Fibroblast of skin of abdomen (primary cell): ENCODE data around the gene DDX56. TPM values are rescaled to one million over a fixed set of nuclear protein-coding genes. Genes with fewer than 3 reads are reported as not detected.
"Not testable (repeated sequence)": the region's sequence is repeated elsewhere in the genome, so short reads cannot be mapped to it uniquely, and the experiment has no call there.

Experiments
- DNase-seq: peaks from one replicate; pipeline ENCODE4 v3.0.0-alpha.2; 2013
- polyA plus RNA-seq, 2 experiments: library from polyadenylated mRNA; unstranded; fragments of 120-200 nt; gene quantifications; one replicate each; pipeline ENCODE4 v1.2.1, GENCODE V29; 2013; ENCODE audit not compliant: insufficient read length in 2 of 2

DDX56 gene
- 54.8 TPM for polyA plus RNA-seq (2013, experiment 1 of 2; ENCODE audit: insufficient read length)
- 53.1 TPM for polyA plus RNA-seq (2013, experiment 2 of 2; ENCODE audit: insufficient read length)

DNA sequence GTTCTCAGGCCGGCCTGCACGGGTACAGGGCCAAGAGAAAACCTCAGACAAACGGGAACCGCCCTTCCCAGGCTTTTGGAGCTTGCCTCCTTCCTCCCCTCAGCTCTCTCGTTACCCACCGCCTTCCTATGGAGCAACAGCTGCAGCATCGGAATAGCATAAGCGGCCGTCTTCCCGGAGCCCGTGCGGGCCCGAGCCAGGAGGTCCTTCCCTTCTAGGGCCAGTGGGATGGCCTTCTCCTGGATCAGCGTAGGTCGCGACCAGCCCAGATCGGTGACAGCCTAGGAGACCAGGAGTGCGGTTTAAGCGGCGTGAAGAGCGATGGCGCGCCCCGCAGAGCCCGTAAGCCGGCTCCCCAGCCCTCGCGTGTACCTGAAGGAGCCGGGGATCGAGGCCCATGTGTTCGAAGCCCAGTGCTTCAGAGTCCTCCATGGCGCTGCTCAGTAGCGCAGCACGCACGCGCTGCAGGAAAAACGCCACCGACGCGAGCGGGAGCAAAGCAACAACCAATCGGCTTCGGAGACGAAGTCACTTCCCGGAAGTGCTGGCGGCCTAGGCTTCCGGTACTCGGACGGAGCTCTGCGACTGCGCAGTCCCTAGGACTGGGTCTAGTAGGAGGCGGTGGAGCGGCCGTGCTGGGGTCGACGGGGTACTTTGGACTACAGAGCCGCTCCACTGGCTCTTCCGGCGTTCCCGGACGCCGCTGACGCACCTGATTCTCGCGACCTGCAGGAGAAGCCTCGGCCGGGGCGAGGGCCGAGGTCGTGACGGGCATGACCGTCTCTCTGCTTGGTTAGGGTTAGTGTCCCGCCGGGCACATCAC, at the start of gene DDX56:
DDX56 (minus strand) TSS at position 445 of the 823 bp plus-strand sequence; CDS start at position 432, 13 bp downstream.
- peak; percentile 93 for DNase-seq

DNA sequence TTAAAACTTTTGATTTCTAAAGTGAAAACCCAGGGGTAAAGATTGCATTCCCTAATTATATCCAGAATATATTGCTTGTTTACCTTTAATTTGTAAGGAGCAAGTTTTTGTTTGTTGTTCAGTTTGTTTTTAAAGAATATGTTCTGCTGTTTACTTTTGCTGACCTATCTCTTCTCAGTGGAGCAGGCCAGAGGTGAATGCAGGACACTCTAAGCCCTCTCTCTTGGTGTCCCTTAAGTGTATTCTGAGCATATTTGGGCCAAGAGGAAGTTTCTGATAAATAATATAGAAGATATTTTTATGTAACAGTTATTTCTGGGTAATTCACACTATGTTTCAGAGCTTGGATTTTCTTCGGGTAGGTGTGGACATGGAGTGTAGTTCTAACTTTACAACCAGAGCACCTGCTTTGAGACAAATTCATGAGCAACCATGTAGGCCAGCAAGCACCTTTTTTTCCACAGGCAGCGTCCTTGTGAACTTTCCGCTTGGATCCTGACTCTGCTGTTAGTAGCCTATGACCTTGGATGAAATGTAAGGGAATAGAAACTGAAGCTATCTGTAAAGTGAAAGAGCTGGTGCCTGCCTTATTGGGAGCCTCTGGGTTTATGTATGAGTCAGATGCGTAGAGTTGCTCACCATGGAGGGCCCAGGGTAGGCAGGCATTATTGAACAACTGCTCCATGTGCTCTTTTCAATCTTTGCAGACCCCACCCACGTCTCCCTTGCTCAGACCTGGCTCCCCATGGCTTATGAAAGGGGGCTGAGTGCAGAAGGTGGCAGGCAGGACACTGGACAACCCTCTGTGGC, 48.8 kb upstream of the DDX56 start:
- no peak for DNase-seq

DNA sequence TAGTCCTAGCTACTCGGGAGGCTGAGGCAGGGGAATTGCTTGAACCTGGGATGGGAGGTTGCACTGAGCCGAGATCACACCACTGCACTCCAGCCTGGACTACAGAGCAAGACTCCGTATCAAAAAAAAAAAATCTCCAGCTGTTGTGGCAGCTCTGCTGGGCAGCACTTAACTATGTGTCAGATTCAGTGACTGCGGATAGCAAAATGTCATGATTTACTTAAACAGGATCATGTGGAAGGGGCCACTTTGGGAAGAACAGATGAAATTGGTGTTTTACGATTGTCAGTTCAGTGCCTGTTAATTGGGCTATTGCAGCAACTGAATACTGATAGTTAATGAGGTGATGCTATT, 48.0 kb upstream of the DDX56 start:
- DNase-seq: no peak

DNA sequence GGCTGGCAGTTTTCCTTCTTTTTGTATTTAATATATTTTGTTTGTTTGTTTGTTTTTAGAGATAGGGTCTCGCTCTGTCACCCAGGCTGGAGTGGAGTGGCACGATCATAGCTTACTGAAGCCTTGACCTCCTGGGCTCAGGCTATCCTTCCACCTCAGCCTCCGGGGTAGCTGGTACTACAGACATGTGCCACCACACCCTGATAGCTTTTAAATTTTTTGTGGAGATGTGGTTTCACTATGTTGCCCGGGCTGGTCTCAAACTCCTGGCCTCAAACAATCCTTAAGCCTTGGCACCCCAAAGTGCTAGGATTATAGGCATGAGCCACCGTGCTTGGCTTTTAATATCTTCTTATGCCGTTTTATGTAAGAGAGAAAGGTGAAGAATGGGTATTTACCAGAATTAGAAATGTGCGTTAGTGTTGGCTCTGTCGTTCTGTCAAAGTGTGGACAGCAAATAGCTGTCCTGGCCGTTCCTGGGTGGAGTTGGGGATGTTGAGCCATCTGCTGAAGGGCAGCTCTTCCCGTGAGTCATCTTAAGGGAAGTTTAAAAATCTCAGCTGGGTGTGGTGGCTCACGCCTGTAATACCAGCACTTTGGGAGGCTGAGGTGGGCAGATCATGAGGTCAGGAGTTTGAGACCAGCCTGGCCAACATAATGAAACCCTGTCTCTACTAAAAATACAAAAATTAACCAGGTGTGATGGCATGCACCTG, 47.5 kb upstream of the DDX56 start:
- peak; percentile 14 for DNase-seq

- no peak for DNase-seq
Measured at GRCh38 chr7:44618753-44619152, 45.0 kb upstream of the DDX56 start.

DNA sequence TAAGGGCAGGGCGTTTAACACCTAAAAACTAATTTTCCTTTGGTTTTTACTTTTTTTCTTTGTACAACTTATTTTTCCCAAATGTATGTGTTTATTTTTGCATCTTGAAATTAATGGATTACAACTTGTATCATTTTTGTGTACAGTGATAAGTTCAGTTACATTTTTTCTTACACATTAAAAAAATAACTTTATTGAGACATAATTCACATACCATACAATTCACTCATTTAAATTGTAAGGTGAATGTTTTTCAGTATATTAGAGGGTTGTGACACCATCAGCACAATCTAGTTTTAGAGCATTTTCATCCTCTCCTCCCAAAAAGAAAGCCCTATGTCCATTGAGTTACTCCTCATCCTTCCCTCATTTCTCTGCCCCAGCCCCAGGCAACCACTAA, 44.3 kb upstream of the DDX56 start:
- DNase-seq: no peak

DNA sequence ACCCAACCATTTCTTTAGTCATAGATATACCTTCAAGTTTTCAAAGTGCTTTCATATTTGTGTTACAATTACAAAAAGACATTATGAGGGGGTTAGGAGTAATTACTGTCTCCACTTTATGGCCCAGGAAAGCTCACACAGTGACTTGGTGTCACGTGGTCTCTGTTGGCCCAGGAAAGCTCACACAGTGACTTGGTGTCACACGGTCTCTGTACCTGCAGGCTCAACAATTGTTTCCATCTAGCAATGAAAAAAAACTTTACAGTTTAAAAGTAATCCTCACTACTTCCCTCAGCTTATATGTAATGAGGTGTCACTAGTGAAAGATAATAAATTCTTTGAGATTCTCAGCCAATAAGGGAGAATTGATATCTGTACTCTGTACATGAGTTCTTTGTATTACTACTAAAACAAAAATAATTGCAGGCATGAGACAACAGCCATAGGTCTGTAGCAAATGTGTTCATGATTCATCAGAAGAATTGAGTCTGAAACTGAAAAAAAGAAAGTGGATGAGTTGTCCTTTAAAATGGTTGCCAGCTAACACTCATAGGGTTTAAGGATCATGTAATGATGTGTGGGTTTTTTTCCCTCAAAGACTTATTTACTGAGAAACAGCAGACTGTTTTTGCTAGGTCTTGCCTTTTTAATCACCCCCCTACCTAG, 43.6 kb upstream of the DDX56 start:
- DNase-seq: peak; percentile 62

- no peak for DNase-seq
Measured at GRCh38 chr7:44616545-44616944, 42.8 kb upstream of the DDX56 start.

- DNase-seq: no peak
Measured at GRCh38 chr7:44615793-44616192, 42.1 kb upstream of the DDX56 start.

DNA sequence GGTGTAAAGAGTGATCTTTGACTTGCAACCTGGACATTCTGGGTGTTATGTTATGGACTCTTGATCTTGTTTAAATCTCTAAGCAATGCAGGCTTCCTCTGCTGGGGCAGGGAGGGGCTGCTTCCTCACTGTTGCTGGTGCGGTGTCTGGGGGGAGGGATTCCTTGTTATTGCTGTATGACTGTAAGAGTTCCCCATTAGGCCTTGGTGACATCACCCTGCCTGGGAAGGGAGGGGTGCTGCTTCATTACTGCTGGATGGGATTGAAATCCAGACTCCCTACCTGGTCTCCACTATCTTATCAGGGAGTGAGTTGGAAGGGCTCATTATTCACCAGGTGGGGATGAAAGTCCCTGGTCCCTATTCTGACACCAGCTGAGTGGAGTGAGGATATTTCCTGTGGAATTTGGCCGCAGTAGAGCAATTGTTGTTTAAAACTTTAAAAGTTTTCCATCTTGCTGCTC, 41.5 kb upstream of the DDX56 start:
- DNase-seq: no peak

- no peak for DNase-seq
Measured at GRCh38 chr7:44609829-44610228, 36.1 kb upstream of the DDX56 start.

DNA sequence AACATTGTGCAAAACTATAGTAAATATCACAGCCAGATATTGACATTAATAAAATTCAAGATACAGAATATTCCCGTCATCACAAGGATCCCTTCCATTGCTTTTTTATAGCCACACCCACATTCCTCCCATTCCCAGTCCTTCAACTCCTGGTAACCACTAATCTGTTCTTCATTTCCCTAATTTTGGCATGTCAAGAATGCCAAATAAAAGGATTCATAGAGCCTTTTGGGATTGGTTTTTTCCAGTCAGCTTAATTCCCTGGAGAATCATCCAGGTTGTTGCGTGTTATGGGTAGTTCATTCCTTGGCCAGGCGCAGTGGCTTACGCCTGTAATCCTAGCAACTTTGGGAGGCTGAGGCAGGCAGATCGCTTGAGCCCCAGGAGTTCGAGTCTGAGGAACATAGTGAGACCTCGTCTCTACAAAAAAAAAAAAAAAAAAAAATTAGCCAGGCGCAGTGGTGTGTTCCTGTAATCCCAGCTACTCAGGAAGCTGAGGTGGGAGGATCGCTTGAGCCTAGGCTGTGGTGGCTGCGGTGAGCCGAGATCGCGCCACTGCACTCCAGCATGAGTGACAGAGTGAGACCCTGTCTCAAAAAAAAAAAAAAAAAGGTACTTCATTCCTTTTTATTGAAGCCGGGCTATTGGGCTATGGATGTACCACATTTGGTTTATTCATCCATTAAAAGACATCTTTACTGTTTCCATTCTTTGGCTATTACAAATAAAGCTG, 35.4 kb upstream of the DDX56 start:
- peak; percentile 85 for DNase-seq

DNA sequence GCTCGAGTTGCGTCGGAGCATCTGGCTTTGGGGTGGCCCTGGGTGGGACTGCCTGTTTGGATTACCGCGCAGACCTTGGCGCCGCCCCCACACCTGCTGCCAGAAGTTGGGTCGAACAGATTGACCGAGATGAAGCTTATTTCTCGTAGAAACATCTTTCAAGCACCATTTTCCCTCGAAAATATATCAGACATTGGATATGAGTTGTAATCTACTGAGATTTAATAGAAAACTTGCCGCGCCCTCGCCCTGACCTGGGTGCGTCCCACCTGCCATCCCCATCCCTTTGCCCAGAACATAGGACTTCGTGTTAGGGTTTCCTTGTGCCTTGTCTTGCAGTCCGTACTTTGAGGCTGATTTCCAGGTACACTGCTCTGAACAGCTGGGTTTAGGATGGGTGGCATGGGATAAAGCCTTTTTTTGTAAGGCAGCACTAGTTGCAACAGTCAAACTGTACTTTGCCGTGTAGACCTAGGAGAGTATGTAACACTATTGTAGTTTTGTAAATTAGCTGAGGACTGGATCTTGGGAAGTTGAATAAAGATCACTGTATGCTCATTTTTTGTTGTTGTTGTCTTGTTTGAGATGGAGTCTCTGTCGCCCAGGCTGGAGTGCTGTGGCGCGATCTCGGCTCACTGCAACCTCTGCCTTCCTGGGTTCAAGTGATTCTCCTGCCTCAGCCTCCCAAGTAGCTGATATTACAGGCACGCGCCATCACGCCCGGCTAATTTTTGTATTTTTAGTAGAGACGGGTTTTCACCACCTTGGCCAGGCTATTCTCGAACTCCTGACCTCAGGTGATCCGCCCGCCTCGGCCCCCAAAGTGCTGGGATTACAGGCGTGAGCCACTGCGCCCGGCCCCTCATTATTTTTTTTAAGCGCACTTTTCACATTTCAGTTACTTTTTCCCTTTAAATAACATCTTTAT, 33.7 kb upstream of the DDX56 start:
- no peak for DNase-seq

GRCh38 chr7:44606341-44607140, 32.8 kb upstream of the DDX56 start, which contains the start of gene OGDH:
Gene OGDH, plus strand, starts transcription at chr7:44606627. Its CDS starts 17,717 bp downstream, at chr7:44624344.
- peak; percentile 99 for DNase-seq

- no peak for DNase-seq
Measured at GRCh38 chr7:44604941-44605340, 31.2 kb upstream of the DDX56 start.

DNA sequence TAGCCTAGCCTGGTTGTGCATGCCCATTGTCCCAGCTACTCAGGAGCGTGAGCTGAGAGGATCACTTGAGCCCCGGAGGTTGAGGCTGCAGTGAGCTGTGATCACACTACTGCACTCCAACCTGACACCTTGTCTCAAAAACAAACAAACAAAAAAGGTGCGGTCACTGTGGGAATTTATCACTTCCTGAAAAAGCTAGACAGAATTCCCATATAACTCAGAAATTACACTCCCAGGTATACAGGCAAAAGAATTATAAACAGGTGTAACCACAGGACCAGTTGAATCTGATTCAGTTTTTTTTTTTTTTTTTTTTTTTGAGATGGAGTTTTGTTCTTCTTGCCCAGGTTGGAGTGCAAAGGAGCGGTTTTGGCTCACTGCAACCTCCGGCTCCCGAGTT, 29.5 kb upstream of the DDX56 start:
- no peak for DNase-seq

DNA sequence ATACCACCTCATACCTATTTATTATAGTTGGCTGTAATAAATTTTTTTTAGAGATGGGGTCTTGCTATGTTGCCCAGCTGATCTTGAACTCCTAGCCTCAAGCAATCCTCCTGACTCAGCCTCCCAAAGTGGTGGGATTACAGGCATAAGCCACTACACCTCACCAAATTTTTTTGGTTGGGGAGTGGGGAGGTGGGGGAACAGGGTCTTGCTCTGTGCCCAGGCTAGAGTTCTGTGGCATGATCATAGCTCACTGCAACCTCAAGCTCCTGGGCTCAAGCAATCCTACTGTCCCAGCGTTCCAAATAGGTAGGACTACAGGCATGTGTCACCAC, 28.8 kb upstream of the DDX56 start:
- DNase-seq: no peak

GRCh38 chr7:44599222-44599621, 25.5 kb upstream of the DDX56 start:
- DNase-seq: no peak

- not testable (repeated sequence) for DNase-seq
Measured at GRCh38 chr7:44597181-44597580, 23.5 kb upstream of the DDX56 start.
